Measurements from ENCODE around the gene IMMP2L.
"Not testable (repeated sequence)": the region's sequence is repeated elsewhere in the genome, so short reads cannot be mapped to it uniquely, and the experiment has no call there.

Gene IMMP2L

GRCh38 chr7:111501799-111502198, 60.5 kb downstream of the IMMP2L start:
- DNase-seq, result not testable (repeated sequence)

DNA sequence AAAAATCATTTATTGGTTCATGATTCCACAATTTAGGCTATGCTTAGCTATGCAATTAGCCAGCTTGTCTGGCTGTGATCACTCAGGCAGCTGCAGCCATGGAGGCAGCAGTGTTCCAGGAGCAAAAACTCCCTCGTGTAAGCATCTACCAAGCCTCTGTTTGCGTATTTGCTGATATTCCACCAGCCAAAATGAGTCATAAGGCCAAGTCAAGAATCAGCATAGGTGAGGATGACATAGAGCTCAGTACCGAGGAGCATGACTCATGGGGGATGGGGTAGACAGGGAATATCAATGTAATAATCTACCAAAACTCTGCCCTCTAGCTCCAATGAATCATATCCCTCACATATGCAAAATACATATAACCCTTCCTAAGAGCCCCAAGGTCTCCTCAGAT, 63.3 kb downstream of the IMMP2L start:
- no peak for DNase-seq

- DNase-seq, result no peak
These were observed 63.8 kb downstream of the IMMP2L start for GRCh38 chr7:111498391-111499007.

DNA sequence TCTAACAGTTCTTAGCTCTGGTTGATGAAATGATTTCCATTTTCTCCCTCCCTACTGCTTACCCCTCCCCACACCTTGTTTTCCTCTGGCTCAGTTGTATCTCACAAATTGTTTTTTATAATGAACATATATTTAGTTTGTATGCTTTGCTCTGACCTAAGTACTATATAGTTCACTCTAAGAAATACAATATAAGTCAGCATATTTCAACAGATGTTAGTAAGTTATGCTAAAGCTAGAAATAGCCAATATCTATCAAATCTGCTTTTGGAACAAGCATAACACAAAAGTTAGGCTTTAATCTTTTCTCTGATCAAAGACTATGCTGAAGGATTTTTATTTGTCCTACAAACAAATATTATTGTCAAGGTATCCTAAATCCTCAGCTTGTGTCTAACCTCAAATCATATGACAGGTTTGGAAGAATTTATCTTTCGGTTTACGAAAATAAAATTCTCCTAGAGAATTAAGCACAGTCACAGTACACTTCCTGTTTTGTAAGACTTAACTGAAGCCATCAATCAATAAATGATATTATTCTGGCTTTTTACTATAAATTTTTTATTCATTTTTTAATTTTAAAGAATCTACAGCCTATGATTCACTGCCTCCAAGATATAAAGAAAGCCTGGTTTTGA, 67.0 kb downstream of the IMMP2L start:
- no peak for DNase-seq

GRCh38 chr7:111492234-111492633, 70.1 kb downstream of the IMMP2L start:
- DNase-seq, result no peak

DNA sequence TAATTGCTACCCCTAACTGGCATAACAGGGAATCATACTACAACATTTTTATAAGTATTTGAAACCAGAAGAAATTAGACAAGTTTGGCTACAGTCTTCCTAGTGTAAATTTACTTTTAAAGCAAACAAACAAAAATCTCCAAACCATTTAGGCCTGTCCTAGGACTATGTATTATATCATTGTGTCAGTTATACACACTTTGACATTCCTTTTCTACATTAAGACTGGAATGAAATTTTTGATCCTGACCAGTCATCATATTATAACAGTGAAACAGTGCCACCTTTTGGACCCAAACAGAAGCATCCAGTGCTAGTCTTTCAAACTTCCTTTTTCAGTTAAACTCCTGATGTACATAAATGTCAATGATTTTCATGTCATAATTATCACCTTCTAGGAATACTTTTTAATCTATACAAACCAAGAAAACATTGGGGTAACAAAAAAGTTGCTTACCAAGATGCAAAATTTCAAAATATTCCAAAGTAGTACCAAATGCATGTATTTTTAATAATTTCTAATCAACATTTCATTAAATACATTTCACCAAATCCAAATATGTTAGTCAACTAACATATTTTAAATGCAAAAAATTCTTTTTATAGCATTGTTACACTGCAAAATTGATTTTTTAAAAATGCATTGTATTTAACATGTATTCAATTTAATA, 75.7 kb downstream of the IMMP2L start:
- no peak for DNase-seq

DNA sequence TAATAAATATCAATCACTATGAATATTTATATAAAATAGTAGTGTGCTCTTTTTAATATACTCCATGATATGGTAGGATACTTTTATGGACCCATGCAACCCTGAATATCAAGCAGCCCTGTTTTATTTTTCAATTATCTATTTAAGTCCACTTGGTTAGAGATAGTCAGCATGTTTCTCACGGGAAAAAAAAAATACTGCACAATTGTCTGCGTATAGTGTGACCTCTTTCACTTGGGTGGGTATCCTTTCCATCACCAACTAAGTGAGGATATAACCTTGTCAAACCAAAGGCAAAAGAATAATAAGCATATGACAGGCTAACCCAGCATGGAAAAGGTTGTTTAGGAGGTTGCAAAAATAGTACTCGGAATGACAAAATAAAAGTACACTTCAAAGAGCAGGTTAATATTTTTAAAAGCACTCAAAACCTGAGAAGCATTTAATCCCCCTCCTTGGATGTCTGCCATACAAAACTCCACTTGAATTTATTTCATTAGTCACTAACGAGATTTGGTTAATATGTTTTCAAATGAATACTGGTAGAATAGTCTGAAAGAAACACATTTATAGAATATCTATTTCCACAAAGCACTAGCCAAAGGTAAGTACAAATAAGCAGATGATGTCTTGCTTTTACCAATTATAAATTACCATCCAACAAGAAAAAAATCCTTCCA, 76.5 kb downstream of the IMMP2L start:
- no peak for DNase-seq

GRCh38 chr7:111483078-111483477, 79.2 kb downstream of the IMMP2L start:
- DNase-seq, result no peak

GRCh38 chr7:111477462-111478225, 84.6 kb downstream of the IMMP2L start:
- DNase-seq, result no peak

GRCh38 chr7:111476586-111477293, 85.6 kb downstream of the IMMP2L start:
- DNase-seq, result no peak

- no peak for DNase-seq
These were observed 86.3 kb downstream of the IMMP2L start for GRCh38 chr7:111475959-111476358.

DNA sequence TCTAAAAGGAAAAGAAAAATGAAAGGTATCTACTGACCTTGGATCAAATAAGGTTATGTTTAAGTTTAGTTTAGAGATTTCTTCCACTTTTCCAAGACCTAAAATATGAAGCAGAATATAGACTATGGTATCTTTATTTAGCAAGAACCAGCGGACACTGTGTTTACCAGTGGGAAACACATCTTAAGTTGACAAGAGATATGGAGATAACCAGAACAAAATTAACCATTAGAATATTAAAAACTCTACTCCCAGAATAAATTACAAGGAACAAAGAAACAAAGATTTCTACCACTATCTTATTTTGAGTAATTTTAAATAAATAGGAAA, 86.9 kb downstream of the IMMP2L start:
- DNase-seq, result no peak

DNA sequence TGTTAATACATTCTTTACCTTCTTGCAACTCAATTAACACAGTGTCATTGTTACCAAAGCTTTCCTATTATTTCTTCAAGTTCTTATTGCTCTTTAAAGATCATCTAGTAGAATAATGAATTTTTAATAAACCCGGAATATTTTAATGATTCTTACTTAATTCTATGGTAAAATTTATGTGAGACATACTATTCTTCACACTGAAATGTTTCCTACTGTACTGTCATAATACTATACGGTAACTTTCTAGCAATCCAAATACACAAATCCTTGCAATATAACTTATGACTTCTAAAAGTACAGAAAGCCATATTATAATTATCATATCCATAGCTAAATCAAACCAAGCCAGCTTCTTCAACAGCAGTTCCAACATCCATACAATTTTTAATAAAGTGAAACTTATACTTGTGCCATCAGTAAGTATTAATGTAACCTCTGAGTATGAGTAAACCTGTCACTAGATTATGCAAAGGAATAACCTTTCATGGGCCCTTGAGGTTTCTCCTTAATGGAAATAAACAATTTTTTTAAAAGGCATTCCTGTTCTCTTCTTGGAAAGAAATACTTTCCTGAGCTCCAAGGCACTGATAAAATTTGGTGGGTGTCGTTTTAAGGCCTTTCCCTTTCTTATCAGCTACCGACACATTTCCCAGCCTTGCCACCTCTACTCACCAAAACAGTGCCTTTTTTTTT, 87.4 kb downstream of the IMMP2L start:
- no peak for DNase-seq

- DNase-seq, result no peak
These were observed 88.7 kb downstream of the IMMP2L start for GRCh38 chr7:111473449-111474198.

DNA sequence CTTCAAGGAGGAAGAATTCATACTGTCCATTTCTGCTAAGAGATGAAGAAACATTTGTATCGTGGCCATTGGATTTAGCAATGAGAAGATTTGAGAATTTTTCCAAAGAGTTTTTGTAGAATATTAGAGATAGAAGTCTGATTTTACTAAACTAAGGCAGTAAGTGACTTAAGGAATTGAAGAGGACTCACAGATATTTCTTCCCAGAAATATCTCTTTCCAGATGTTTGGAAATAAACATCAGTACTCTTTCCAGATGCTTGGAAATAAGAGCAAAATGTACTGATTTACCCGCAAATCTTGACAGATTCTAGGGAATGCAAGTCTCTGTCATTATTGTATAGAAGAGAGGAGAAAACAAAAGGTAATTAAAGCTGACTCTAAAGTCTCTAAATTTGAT, 91.3 kb downstream of the IMMP2L start:
- DNase-seq, result no peak

GRCh38 chr7:111469894-111470293, 92.4 kb downstream of the IMMP2L start:
- DNase-seq, result not testable (repeated sequence)

DNA sequence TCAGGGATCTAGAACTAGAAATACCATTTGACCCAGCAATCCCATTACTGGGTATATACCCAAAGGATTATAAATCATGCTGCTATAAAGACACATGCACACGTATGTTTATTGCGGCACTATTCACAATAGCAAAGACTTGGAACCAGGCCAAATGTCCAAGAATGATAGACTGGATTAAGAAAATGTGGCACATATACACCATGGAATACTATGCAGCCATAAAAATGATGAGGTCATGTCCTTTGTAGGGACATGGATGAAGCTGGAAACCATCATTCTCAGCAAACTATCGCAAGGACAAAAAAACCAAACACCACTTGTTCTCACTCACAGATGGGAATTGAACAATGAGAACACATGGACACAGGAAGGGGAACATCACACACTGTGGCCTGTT, 96.5 kb downstream of the IMMP2L start:
- not testable (repeated sequence) for DNase-seq

DNA sequence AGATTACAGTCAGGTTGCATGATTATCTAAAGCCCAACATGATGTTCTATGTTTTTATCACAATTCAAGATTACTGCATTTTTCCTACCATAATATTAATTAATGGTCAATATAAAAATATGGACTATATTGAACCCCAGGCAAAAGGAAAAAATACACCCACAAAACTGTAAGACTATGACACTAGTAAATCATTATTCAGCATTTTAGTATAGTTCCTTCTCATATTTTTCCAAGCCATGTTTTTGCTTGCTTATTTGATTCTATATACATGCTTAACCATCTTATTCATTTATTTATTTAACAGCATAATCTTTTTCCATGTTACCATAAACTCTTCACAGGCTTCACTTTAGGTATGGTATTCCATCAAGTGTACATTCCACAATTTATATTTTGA, 101.6 kb downstream of the IMMP2L start:
- no peak for DNase-seq

GRCh38 chr7:111459757-111460280, 102.5 kb downstream of the IMMP2L start:
- DNase-seq, result no peak

GRCh38 chr7:111459065-111459756, 103.1 kb downstream of the IMMP2L start:
- no peak for DNase-seq
